Esophagus muscularis mucosa (tissue), 4 donors: Measurements from ENCODE around the gene PLEKHG4B. TPM values are rescaled to one million over a fixed set of nuclear protein-coding genes. Genes with fewer than 3 reads are reported as not detected.

Source experiments
- DNase-seq: peaks from one replicate; pipeline ENCODE4 v3.0.0-alpha.2; 2017; ENCODE audit errors: extremely low spot score
- H3K27ac ChIP-seq, 4 donors: fragments of 200-600 bp; sonication (generic); replicated peaks in 1 of 4; 1 replicate in 3 of 4; 2 replicates in 1 of 4; pipeline ENCODE4 v1.5.1; 2016 to 2019; ENCODE audit warnings: mild to moderate bottlenecking in 1 of 4
- H3K27me3 ChIP-seq, 4 donors: fragments of 200-600 bp; sonication (generic); one replicate each; pipeline versions ENCODE4 v1.5.1 to v1.6.0; 2016 to 2019
- H3K36me3 ChIP-seq, 4 donors: fragments of 200-600 bp; sonication (generic); one replicate each; pipeline ENCODE4 v1.5.1; 2016 to 2019
- H3K4me1 ChIP-seq, 4 donors: fragments of 200-600 bp; sonication (generic); one replicate each; pipeline ENCODE4 v1.5.1; 2016 to 2019
- H3K4me3 ChIP-seq, 4 donors: fragments of 200-600 bp; sonication (generic); 1 replicate in 2 of 4; 2 replicates in 2 of 4; pipeline ENCODE4 v1.5.1; 2016 to 2019; ENCODE audit warnings: mild to moderate bottlenecking in 4 of 4, moderate library complexity in 1 of 4
- H3K9me3 ChIP-seq, 4 donors: fragments of 200-600 bp; sonication (generic); 1 replicate in 3 of 4; 2 replicates in 1 of 4; pipeline ENCODE4 v1.5.1; 2016 to 2019
- EP300 ChIP-seq: sonication (generic); formaldehyde crosslinking; IDR thresholded peaks from one replicate; pipeline ENCODE4 v1.6.1; 2017; ENCODE audit warnings: antibody characterized with exemption
- POLR2A ChIP-seq: fragments of 450-650 bp; IDR thresholded peaks from one replicate; pipeline ENCODE4 v1.6.1; 2017; ENCODE audit warnings: antibody characterized with exemption, moderate library complexity, mild to moderate bottlenecking, low read depth
- POLR2AphosphoS5 ChIP-seq, 2 donors: sonication (generic); formaldehyde crosslinking; IDR thresholded peaks; one replicate each; pipeline ENCODE4 v1.6.1; 2017; ENCODE audit warnings: antibody characterized with exemption in 2 of 2
- WGBS: methylation state at CpG from one replicate; pipeline ENCODE4 v1.1.5; 2018; 5-methylcytosine and 5-hydroxymethylcytosine counted together
- intact Hi-C: fragments of 100-400 bp; cut with DNase I; formaldehyde crosslinking; loops from one replicate; pipeline ENCODE4 v1.15.1; 2023
- total RNA-seq, 4 donors: library from RNA; depleted of rRNA; stranded (reverse); fragments of >200 nt; gene quantifications; one replicate each; pipeline versions ENCODE4 v1.1.0 to v1.2.1, GENCODE V29; 2016
- TF ChIP-seq, protein P1 (sequence below), 3 experiments: fragments of 200-600 bp in 2 of 3; fragments of 450-650 bp in 1 of 3; sonication (generic) in 2 of 3; IDR thresholded peaks; one replicate each; pipeline ENCODE4 v1.5.1; 2017 to 2019; ENCODE audit warnings: antibody characterized with exemption in 3 of 3, mild to moderate bottlenecking in 2 of 3, moderate library complexity in 1 of 3

The PLEKHG4B gene
- total RNA-seq, 4 donors from 2014 or later = under 0.01 to 0.46 TPM; not detected in 2

DNA sequence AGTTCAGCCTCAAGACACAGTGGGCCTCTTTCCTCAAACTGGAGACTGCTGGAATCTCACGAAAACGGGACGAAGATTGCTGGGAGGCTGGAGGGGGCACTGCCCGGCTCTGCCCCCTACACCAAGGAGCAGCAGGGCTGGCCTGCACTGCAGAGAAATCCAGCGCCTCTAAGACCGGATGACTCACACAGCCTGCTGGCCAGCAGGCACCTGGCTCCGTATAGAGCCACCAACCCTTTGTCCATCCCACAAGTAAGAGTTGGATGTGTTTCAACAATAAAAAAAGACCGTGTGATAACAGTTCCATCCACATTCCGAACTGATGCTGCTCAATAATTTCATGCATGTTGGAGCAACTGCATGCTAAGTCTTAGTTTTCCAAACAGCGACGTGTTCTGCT is 114.4 kb downstream of the PLEKHG4B start:
- no peak for DNase-seq
- Histone ChIP-seq H3K4me1 (peaks cover 0 to 23% (median 15%) of the 10 kb centered on the region in 4 donors), H3K36me3 (peaks cover 12 to 50% (median 33%) of the 10 kb centered on the region in 4 donors), H3K4me3 (no peak overlapping the region), H3K27me3 (no peaks in the 10 kb centered on the region), H3K9me3 (no peaks in the 10 kb centered on the region), H3K27ac (no peak overlapping the region)
- WGBS = 67% methylated on average over 11 of the region's 11 CpGs
- no peak for TF ChIP-seq POLR2AphosphoS5 (IDR thresholded peaks at IDR 0.05)
- TF ChIP-seq, protein P1, sequence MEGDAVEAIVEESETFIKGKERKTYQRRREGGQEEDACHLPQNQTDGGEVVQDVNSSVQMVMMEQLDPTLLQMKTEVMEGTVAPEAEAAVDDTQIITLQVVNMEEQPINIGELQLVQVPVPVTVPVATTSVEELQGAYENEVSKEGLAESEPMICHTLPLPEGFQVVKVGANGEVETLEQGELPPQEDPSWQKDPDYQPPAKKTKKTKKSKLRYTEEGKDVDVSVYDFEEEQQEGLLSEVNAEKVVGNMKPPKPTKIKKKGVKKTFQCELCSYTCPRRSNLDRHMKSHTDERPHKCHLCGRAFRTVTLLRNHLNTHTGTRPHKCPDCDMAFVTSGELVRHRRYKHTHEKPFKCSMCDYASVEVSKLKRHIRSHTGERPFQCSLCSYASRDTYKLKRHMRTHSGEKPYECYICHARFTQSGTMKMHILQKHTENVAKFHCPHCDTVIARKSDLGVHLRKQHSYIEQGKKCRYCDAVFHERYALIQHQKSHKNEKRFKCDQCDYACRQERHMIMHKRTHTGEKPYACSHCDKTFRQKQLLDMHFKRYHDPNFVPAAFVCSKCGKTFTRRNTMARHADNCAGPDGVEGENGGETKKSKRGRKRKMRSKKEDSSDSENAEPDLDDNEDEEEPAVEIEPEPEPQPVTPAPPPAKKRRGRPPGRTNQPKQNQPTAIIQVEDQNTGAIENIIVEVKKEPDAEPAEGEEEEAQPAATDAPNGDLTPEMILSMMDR (IDR thresholded peaks at IDR 0.05) = no peak
- no peak for TF ChIP-seq POLR2A
- no peak for TF ChIP-seq EP300
- intact Hi-C loops = no loop called here

DNA sequence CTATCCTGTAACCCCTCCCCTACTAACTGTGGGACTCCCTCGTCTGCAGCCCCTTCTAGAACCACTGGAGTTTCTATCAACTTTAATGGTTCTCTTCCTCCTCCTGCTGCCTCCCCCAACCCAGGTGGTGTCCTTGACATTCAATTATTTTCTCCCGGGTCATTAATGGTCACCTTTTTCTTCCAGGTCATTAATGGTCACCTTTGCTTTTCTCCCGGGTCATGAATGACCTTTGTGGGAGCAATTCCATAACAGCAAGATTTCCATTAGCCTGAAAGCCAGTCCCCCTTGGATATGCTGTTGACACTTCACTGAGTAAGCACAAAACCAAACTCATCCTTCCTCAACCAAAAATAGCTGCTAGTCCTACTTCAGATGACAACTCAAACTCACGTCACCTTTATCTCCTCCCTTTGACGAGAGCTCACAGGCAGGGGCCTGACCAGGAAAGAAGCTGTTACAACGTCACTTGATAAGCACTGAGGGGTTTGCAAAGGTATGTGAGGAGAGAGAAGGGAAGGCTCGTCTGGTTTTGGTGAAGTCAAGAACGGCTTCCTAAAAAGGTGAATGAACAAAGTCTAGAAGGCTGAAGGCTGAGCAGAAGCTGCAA is 115.1 kb downstream of the PLEKHG4B start:
- Histone ChIP-seq H3K27me3 (no peaks in the 10 kb centered on the region), H3K9me3 (no peaks in the 10 kb centered on the region), H3K27ac (no peak overlapping the region), H3K36me3 (peaks cover 12 to 50% (median 31%) of the 10 kb centered on the region in 4 donors), H3K4me3 (no peak overlapping the region), H3K4me1 (peaks cover 0 to 23% (median 13%) of the 10 kb centered on the region in 4 donors)
- intact Hi-C loops = no loop called here
- 85% methylated on average over 8 of the region's 8 CpGs for WGBS
- TF ChIP-seq POLR2A = no peak
- TF ChIP-seq, protein P1 (IDR thresholded peaks at IDR 0.05) = no peak
- TF ChIP-seq EP300 = no peak
- TF ChIP-seq POLR2AphosphoS5 (IDR thresholded peaks at IDR 0.05) = no peak
- no peak for DNase-seq

DNA sequence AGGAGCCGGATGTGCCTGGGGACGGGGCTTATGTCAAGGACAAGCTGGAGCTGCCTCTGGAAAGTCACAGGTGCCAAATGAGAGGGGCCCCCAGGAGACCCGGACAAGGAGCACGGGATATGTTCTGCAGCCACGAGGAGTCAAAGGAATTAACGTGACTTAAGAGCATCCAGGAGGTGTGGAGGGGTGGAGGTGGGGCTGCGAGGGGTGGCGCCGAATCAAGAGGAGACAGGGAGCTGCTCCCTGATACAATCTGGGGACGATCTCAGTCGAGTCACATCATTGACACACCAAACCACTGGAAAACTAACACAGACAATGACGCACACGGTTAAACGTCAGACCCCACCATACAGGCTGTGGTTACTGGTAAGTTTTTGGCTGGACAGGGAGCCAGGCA is 115.6 kb downstream of the PLEKHG4B start:
- Histone ChIP-seq H3K9me3 (no peaks in the 10 kb centered on the region), H3K4me1 (peaks cover 0 to 23% (median 13%) of the 10 kb centered on the region in 4 donors), H3K27ac (no peak overlapping the region), H3K4me3 (no peak overlapping the region), H3K27me3 (no peaks in the 10 kb centered on the region), H3K36me3 (peaks cover 12 to 47% (median 28%) of the 10 kb centered on the region in 4 donors)
- intact Hi-C loops = no loop called here
- DNase-seq = no peak
- TF ChIP-seq, protein P1 (IDR thresholded peaks at IDR 0.05) = no peak
- TF ChIP-seq EP300 = no peak
- no peak for TF ChIP-seq POLR2AphosphoS5 (IDR thresholded peaks at IDR 0.05)
- WGBS = 87% methylated on average over 14 of the region's 14 CpGs

DNA sequence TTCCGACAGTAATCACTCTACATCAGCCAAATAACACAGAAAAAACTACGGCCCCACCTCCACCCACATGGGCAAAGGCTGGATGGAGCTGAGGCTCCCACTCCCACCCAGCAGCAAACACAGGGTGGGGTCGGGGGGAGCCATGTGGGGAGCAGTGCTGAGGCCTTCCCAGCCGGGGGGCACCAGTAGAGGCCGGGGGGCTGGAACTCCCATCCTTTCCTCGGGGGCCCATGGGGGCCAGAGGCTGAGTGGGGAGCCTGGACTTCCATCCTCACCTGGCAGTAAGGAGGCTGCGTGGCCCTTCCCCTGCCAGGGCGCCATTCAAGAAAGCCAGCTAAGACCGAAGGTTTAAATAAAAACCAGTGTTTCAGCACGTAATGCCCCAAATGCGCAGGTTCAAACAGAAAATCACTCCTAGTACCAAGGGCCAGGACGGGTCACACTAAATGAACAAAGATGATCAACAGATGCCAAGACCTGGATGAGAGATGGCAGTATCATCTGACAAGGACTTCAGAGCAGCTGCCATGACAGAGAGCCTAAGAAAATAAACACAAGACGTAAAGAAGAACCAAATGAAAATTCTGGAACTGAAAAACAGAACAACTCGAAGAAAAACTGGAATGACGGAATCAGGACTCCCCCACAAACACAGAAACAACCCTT is 116.6 kb downstream of the PLEKHG4B start:
- Histone ChIP-seq H3K4me3 (no peak overlapping the region), H3K27me3 (no peaks in the 10 kb centered on the region), H3K4me1 (peaks cover 0 to 23% (median 13%) of the 10 kb centered on the region in 4 donors), H3K36me3 (peaks cover 12 to 42% (median 21%) of the 10 kb centered on the region in 4 donors), H3K9me3 (no peaks in the 10 kb centered on the region), H3K27ac (no peak overlapping the region)
- TF ChIP-seq POLR2A (no peak), POLR2AphosphoS5 (IDR thresholded peaks at IDR 0.05) (no peak), EP300 (no peak)
- TF ChIP-seq, protein P1 (IDR thresholded peaks at IDR 0.05) = no peak
- DNase-seq = no peak
- intact Hi-C loops = no loop called here
- WGBS = 79% methylated on average over 15 of the region's 15 CpGs
